Measurements from ENCODE around the gene RNF187. TPM values are rescaled to one million over a fixed set of nuclear protein-coding genes. Genes with fewer than 3 reads are reported as not detected.
A peak's percentile ranks its signal among the peaks of the same experiment; 100 is the strongest.

RNF187 gene
- total and polyA plus RNA-seq, 2 donors (not counting 1 experiment from before 2014, with no cell fraction given), result 46.1 to 89.5 TPM

DNA sequence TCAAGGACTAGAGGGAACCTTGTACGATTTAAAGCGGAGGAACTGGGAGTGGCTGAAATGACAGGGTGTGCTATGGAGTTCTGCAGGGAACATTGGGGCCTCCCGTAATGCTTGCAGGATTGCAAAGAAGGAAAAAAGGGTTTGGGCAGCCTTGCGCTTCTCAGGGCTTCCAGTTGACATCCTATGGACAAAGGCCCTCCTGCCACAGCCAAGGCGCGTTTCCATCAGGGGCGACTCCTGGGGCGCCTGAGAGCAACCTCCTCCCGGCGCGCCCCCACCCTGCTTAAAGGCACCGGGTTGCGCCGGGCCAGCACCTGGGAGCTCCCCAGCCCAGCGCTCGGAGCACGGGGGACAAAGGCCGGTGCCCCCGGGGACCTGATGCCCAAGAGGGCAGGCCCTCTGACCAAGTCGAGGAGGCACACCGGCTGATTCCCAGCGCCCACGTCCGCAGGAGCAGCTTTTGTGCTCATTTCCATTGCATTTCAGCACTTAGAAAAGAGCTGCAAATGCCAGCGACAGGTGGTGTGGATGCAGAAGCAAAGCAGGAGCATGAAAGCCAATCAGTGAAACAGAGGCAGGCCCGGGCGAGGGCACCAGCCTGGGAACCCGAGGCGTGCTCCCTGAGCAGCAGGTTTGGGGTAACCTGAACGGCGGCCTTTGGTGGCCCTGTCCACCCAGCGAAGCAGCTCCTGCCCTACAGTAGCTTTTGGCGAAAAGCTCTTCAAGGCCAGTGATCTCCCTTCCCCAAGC, 17.6 kb upstream of the RNF187 start:
- H2AFZ ChIP-seq (ENCODE audit: low read length), result no peak overlapping the region
- peaks cover 24% of the 10 kb centered on the region for H3K27me3 ChIP-seq (ENCODE audit: control insufficient read depth, insufficient read depth, low read length)
- TF ChIP-seq, protein P1, sequence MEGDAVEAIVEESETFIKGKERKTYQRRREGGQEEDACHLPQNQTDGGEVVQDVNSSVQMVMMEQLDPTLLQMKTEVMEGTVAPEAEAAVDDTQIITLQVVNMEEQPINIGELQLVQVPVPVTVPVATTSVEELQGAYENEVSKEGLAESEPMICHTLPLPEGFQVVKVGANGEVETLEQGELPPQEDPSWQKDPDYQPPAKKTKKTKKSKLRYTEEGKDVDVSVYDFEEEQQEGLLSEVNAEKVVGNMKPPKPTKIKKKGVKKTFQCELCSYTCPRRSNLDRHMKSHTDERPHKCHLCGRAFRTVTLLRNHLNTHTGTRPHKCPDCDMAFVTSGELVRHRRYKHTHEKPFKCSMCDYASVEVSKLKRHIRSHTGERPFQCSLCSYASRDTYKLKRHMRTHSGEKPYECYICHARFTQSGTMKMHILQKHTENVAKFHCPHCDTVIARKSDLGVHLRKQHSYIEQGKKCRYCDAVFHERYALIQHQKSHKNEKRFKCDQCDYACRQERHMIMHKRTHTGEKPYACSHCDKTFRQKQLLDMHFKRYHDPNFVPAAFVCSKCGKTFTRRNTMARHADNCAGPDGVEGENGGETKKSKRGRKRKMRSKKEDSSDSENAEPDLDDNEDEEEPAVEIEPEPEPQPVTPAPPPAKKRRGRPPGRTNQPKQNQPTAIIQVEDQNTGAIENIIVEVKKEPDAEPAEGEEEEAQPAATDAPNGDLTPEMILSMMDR (conservative IDR thresholded peaks at IDR 0.05 in 1 of 2, IDR thresholded peaks at IDR 0.05 in 1 of 2; ENCODE audit: low read depth in 1 of 2, low read length in 2 of 2), result no peak
- TF ChIP-seq EZH2 (IDR thresholded peaks at IDR 0.05; ENCODE audit: low read length, missing control alignments), result peak; percentile 65

DNA sequence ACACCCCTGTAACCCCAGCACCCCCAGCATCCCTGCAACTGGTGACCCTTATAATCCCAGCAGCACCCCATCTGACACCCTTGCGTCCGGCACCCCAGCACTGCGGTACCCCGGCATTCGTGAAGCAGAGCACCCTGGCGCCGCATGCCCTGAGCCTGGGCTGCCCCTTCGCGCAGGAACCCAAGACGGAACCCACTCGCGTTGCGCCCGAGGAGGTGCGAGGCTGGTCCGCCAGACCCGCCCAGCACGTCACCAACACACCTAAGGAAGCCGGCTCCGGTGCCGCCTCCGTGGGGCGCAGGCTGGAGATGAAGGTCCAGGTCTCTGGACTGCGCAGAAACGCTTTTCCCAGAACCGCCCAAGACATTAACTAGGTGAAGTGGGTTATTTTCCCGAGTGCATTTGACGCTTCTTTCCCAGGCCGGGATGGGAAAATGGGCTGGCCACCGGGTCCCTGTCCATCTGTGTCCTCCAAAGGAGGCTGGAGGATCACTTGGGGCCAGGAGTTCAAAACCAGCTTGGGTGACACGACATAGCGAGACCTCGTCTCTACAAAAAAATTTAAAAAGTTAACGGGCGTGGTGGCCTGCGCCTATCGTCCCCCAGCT, 15.9 kb upstream of the RNF187 start:
- H3K27me3 ChIP-seq (ENCODE audit: control insufficient read depth, insufficient read depth, low read length), result peaks cover 20% of the 10 kb centered on the region
- H4K20me1 ChIP-seq (ENCODE audit: control insufficient read depth, extremely low read depth, insufficient read depth, low read length), result no peaks in the 10 kb centered on the region
- no peaks in the 10 kb centered on the region for H3K9me3 ChIP-seq (ENCODE audit: control insufficient read depth, insufficient read depth, low read depth, low read length)
- H3K79me2 ChIP-seq (ENCODE audit: control insufficient read depth, insufficient read depth, low read length), result no peaks in the 10 kb centered on the region
- no peak overlapping the region for H3K9ac ChIP-seq (ENCODE audit: insufficient read depth, low read length)
- no peak for DNase-seq (ENCODE audit: low read depth in 2 of 2)
- H3K4me3 ChIP-seq (replicated peaks in 1 of 4; ENCODE audit: control extremely low read depth in 1 of 4, insufficient read depth in 1 of 4, low read depth in 3 of 4, low read length in 4 of 4), result no peak overlapping the region
- no peak overlapping the region for H3K4me2 ChIP-seq (ENCODE audit: extremely low read depth, insufficient read depth, low read length)
- peaks cover 2% of the 10 kb centered on the region for H3K4me1 ChIP-seq (ENCODE audit: control insufficient read depth, extremely low read depth, insufficient read depth, low read length)
- H3K27ac ChIP-seq (ENCODE audit: insufficient read depth, low read length), result no peak overlapping the region
- no peak overlapping the region for H2AFZ ChIP-seq (ENCODE audit: low read length)
- TF ChIP-seq EZH2 (IDR thresholded peaks at IDR 0.05; ENCODE audit: low read length, missing control alignments), result no peak
- TF ChIP-seq, protein P1 (conservative IDR thresholded peaks at IDR 0.05 in 1 of 2, IDR thresholded peaks at IDR 0.05 in 1 of 2; ENCODE audit: low read depth in 1 of 2, low read length in 2 of 2), result no peak
- H3K36me3 ChIP-seq (ENCODE audit: control insufficient read depth, insufficient read depth, low read length), result no peaks in the 10 kb centered on the region

More for the DNA sequence above, 17.6 kb upstream of the RNF187 start:
- Histone ChIP-seq H3K4me2 (ENCODE audit: extremely low read depth, insufficient read depth, low read length) (no peak overlapping the region), H3K4me3 (replicated peaks in 1 of 4; ENCODE audit: control extremely low read depth in 1 of 4, insufficient read depth in 1 of 4, low read depth in 3 of 4, low read length in 4 of 4) (no peak overlapping the region), H3K79me2 (ENCODE audit: control insufficient read depth, insufficient read depth, low read length) (no peaks in the 10 kb centered on the region), H4K20me1 (ENCODE audit: control insufficient read depth, extremely low read depth, insufficient read depth, low read length) (no peaks in the 10 kb centered on the region), H3K36me3 (ENCODE audit: control insufficient read depth, insufficient read depth, low read length) (no peaks in the 10 kb centered on the region), H3K4me1 (ENCODE audit: control insufficient read depth, extremely low read depth, insufficient read depth, low read length) (peaks cover 2% of the 10 kb centered on the region), H3K9ac (ENCODE audit: insufficient read depth, low read length) (no peak overlapping the region), H3K27ac (ENCODE audit: insufficient read depth, low read length) (no peak overlapping the region), H3K9me3 (ENCODE audit: control insufficient read depth, insufficient read depth, low read depth, low read length) (no peaks in the 10 kb centered on the region)
- no peak for DNase-seq (ENCODE audit: low read depth in 2 of 2)

DNA sequence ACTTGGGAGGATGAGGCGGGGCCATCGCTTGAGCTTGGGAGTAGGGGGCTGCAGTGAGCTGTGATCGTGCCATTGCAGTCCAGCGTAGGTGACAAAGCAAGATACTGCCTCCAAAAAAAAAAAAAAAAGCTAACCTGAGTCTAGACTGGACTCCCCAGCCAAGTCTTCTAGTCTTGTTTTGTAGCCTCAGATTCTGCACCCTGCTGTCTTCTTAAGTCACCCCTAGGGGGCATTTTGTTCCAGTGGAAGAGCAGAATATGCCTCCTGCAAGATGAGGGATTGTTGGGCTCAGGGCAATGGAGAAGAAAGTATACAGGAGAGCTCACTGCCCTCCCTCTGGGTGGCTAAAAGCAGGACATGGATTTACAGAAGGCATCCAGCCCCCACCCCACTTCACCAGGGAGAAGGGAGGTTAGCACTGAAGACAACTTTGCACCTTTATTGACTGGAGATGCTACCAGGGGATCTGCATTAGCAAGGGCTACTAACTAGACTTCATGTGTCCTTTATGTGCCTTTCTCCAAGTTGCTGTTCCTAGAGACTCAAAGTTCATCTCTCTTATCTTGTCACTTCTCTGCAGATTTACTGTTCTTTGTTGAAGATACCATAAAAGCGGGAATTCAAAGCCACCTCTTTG, 15.3 kb upstream of the RNF187 start:
- no peak overlapping the region for H3K27ac ChIP-seq (ENCODE audit: insufficient read depth, low read length)
- no peak overlapping the region for H3K4me2 ChIP-seq (ENCODE audit: extremely low read depth, insufficient read depth, low read length)
- peaks cover 2% of the 10 kb centered on the region for H3K4me1 ChIP-seq (ENCODE audit: control insufficient read depth, extremely low read depth, insufficient read depth, low read length)
- no peaks in the 10 kb centered on the region for H3K9me3 ChIP-seq (ENCODE audit: control insufficient read depth, insufficient read depth, low read depth, low read length)
- H3K36me3 ChIP-seq (ENCODE audit: control insufficient read depth, insufficient read depth, low read length), result no peaks in the 10 kb centered on the region
- peak in 1 of 2 donors; percentile 64 for DNase-seq (ENCODE audit: low read depth in 2 of 2)
- TF ChIP-seq, protein P1 (conservative IDR thresholded peaks at IDR 0.05 in 1 of 2, IDR thresholded peaks at IDR 0.05 in 1 of 2; ENCODE audit: low read depth in 1 of 2, low read length in 2 of 2), result peak; percentile 57 to 63
- TF ChIP-seq EZH2 (IDR thresholded peaks at IDR 0.05; ENCODE audit: low read length, missing control alignments), result no peak
- H3K27me3 ChIP-seq (ENCODE audit: control insufficient read depth, insufficient read depth, low read length), result peaks cover 18% of the 10 kb centered on the region
- no peak overlapping the region for H3K9ac ChIP-seq (ENCODE audit: insufficient read depth, low read length)
- H4K20me1 ChIP-seq (ENCODE audit: control insufficient read depth, extremely low read depth, insufficient read depth, low read length), result no peaks in the 10 kb centered on the region
- H3K79me2 ChIP-seq (ENCODE audit: control insufficient read depth, insufficient read depth, low read length), result no peaks in the 10 kb centered on the region
- no peak overlapping the region for H2AFZ ChIP-seq (ENCODE audit: low read length)
- H3K4me3 ChIP-seq (replicated peaks in 1 of 4; ENCODE audit: control extremely low read depth in 1 of 4, insufficient read depth in 1 of 4, low read depth in 3 of 4, low read length in 4 of 4), result no peak overlapping the region

Measured in fibroblast of lung (primary cell).